ENCODE data around the gene CPOX. TPM values are rescaled to one million over a fixed set of nuclear protein-coding genes. Genes with fewer than 3 reads are reported as not detected.

The CPOX gene
- total and polyA plus RNA-seq, 2 of the 8 experiments (the other 6 are each of a cell fraction or from before 2014, with no cell fraction given), result 17.4 to 27.0 TPM

DNA sequence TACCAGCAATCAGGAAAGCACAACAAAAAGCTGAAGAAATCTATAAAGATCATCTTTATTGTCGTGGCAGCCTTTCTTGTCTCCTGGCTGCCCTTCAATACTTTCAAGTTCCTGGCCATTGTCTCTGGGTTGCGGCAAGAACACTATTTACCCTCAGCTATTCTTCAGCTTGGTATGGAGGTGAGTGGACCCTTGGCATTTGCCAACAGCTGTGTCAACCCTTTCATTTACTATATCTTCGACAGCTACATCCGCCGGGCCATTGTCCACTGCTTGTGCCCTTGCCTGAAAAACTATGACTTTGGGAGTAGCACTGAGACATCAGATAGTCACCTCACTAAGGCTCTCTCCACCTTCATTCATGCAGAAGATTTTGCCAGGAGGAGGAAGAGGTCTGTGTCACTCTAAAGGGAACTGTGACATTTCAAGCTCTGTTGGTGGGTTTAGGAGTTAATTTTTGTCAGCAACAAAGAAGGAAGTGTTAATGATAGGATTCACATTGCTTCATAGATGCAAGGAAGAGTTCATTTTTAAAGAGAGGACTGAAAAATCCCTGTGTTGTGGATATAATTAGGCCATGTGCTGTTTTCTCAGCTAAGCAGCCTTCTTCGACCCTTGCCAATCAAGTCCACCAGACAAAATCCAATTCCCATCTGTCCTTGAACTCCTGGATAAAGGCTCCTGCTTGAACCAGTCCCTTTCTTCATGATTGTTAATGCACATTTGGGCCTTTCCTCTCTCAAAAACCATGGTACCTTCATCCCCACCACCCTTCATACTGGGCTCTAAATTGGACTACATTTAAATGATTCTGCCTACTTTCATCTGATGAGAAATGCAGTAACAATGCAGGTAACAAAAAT is 60.5 kb downstream of the CPOX start (continued):
- TF ChIP-seq CREB1 (IDR thresholded peaks at IDR 0.05), result no peak
- TF ChIP-seq, protein P1, sequence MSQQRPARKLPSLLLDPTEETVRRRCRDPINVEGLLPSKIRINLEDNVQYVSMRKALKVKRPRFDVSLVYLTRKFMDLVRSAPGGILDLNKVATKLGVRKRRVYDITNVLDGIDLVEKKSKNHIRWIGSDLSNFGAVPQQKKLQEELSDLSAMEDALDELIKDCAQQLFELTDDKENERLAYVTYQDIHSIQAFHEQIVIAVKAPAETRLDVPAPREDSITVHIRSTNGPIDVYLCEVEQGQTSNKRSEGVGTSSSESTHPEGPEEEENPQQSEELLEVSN (IDR thresholded peaks at IDR 0.05), result no peak
